HG03558 (cell line): ENCODE measurements around the gene VPS51.

Source experiments
- ATAC-seq: cut with Tn5 transposase; IDR thresholded peaks from one replicate; pipeline ENCODE4 v1.9.1; 2021; ENCODE audit warnings: moderate number of reproducible peaks; ENCODE audit not compliant: unreplicated experiment; ENCODE audit errors: extremely low read depth

The VPS51 gene

GRCh38 chr11:65103476-65103875 is 7.5 kb downstream of the VPS51 start:
- no peak for ATAC-seq

GRCh38 chr11:65104628-65105027 is 8.6 kb downstream of the VPS51 start:
- no peak for ATAC-seq

- no peak for ATAC-seq
These were observed 11.1 kb downstream of the VPS51 start for GRCh38 chr11:65107078-65107477.

- no peak for ATAC-seq
These were observed 11.9 kb downstream of the VPS51 start for GRCh38 chr11:65107751-65108468.

- no peak for ATAC-seq
These were observed 12.6 kb downstream of the VPS51 start for GRCh38 chr11:65108469-65109123.

- no peak for ATAC-seq
These were observed 13.5 kb downstream of the VPS51 start for GRCh38 chr11:65109231-65110198.

GRCh38 chr11:65110354-65110861 is 14.4 kb downstream of the VPS51 start:
- ATAC-seq, result no peak

- ATAC-seq, result no peak
These were observed 15.2 kb downstream of the VPS51 start for GRCh38 chr11:65111159-65111743.

GRCh38 chr11:65111744-65112545 is 15.9 kb downstream of the VPS51 start, which contains the start of gene TM7SF2:
TSS of gene TM7SF2 (plus strand) at chr11:65111872. CDS start at chr11:65112016, 144 bp downstream.
- peak; percentile 48 for ATAC-seq

- no peak for ATAC-seq
These were observed 16.7 kb downstream of the VPS51 start for GRCh38 chr11:65112546-65113360.

- no peak for ATAC-seq
These were observed 17.3 kb downstream of the VPS51 start for GRCh38 chr11:65113361-65113756.

- ATAC-seq, result no peak
These were observed 17.8 kb downstream of the VPS51 start for GRCh38 chr11:65113839-65114238.

GRCh38 chr11:65114538-65115171 is 18.6 kb downstream of the VPS51 start:
- no peak for ATAC-seq

GRCh38 chr11:65115361-65116082 is 19.5 kb downstream of the VPS51 start:
- ATAC-seq, result no peak

GRCh38 chr11:65116370-65117205 is 20.6 kb downstream of the VPS51 start:
- no peak for ATAC-seq
